Measurements from ENCODE around the gene RCN1.

DNA sequence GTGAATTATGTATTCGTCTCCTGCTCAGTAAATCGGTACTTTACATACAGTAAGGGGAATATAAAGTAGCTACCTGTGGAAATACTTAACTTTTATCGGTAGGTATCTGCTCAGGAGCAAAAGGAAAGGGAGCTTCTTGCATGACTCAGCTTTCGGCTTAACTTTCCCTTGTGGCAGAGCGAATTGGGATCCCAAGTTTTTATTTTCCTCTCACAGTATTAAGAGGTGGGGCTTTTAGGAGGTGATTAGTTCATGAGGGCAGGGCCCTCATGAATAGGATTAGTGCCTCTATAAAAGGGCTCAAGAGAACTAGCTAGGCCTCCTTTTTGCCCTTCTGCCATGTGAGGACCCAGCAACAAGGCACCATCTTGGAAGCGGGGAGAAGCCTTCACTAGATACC is 18.7 kb downstream of the RCN1 start:
- TF ChIP-seq SPI1 (IDR thresholded peaks at IDR 0.05; ENCODE audit: low read depth, low read length) (no peak), TAF1 (IDR thresholded peaks at IDR 0.05; ENCODE audit: low read depth, low read length) (no peak), POLR2AphosphoS5 (IDR thresholded peaks at IDR 0.05; ENCODE audit: low read depth, low read length) (no peak)

All from GM12891 (cell line).